ENCODE data around the gene NET1.
"Not testable (repeated sequence)": the region's sequence is repeated elsewhere in the genome, so short reads cannot be mapped to it uniquely, and the experiment has no call there.

- TF ChIP-seq, protein P1, sequence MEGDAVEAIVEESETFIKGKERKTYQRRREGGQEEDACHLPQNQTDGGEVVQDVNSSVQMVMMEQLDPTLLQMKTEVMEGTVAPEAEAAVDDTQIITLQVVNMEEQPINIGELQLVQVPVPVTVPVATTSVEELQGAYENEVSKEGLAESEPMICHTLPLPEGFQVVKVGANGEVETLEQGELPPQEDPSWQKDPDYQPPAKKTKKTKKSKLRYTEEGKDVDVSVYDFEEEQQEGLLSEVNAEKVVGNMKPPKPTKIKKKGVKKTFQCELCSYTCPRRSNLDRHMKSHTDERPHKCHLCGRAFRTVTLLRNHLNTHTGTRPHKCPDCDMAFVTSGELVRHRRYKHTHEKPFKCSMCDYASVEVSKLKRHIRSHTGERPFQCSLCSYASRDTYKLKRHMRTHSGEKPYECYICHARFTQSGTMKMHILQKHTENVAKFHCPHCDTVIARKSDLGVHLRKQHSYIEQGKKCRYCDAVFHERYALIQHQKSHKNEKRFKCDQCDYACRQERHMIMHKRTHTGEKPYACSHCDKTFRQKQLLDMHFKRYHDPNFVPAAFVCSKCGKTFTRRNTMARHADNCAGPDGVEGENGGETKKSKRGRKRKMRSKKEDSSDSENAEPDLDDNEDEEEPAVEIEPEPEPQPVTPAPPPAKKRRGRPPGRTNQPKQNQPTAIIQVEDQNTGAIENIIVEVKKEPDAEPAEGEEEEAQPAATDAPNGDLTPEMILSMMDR (IDR thresholded peaks at IDR 0.05; ENCODE audit: low read depth, low read length), result not testable (repeated sequence)
- not testable (repeated sequence) for TF ChIP-seq EZH2phosphoT487 (IDR thresholded peaks at IDR 0.05; ENCODE audit: low read depth)
Observed at GRCh38 chr10:5410787-5411186, 1.6 kb upstream of the NET1 start.
